Measurements from ENCODE around the gene RNF223.
"Not testable (repeated sequence)": the region's sequence is repeated elsewhere in the genome, so short reads cannot be mapped to it uniquely, and the experiment has no call there.

The RNF223 gene

GRCh38 chr1:1060281-1061000, 13.7 kb downstream of the RNF223 start:
- DNase-seq (ENCODE audit: low read depth), result no peak

- peak; percentile 23 for DNase-seq (ENCODE audit: low read depth)
These were observed 14.4 kb downstream of the RNF223 start for GRCh38 chr1:1059494-1060280.

- no peak for DNase-seq (ENCODE audit: low read depth)
These were observed 15.1 kb downstream of the RNF223 start for GRCh38 chr1:1058921-1059493.

GRCh38 chr1:1058088-1058905, 15.8 kb downstream of the RNF223 start:
- no peak for DNase-seq (ENCODE audit: low read depth)

- DNase-seq (ENCODE audit: low read depth), result not testable (repeated sequence)
These were observed 16.4 kb downstream of the RNF223 start for GRCh38 chr1:1057769-1058087.

GRCh38 chr1:1055841-1056736, 18.0 kb downstream of the RNF223 start:
- DNase-seq (ENCODE audit: low read depth), result no peak

GRCh38 chr1:1054971-1055370, 19.1 kb downstream of the RNF223 start:
- no peak for DNase-seq (ENCODE audit: low read depth)

- DNase-seq (ENCODE audit: low read depth), result no peak
These were observed 19.9 kb downstream of the RNF223 start for GRCh38 chr1:1054099-1054700.

GRCh38 chr1:1053682-1054081, 20.4 kb downstream of the RNF223 start:
- no peak for DNase-seq (ENCODE audit: low read depth)

GRCh38 chr1:1053022-1053421, 21.1 kb downstream of the RNF223 start:
- DNase-seq (ENCODE audit: low read depth), result no peak

- no peak for DNase-seq (ENCODE audit: low read depth)
These were observed 21.9 kb downstream of the RNF223 start for GRCh38 chr1:1052003-1052840.

GRCh38 chr1:1051127-1051810, 22.8 kb downstream of the RNF223 start:
- DNase-seq (ENCODE audit: low read depth), result no peak

GRCh38 chr1:1050577-1051052, 23.5 kb downstream of the RNF223 start:
- DNase-seq (ENCODE audit: low read depth), result no peak

GRCh38 chr1:1049318-1050165, 24.6 kb downstream of the RNF223 start:
- DNase-seq (ENCODE audit: low read depth), result no peak

- no peak for DNase-seq (ENCODE audit: low read depth)
These were observed 25.3 kb downstream of the RNF223 start for GRCh38 chr1:1048765-1049164.

- DNase-seq (ENCODE audit: low read depth), result no peak
These were observed 26.1 kb downstream of the RNF223 start for GRCh38 chr1:1047963-1048362.

- DNase-seq (ENCODE audit: low read depth), result no peak
These were observed 26.7 kb downstream of the RNF223 start for GRCh38 chr1:1047407-1047806.

GRCh38 chr1:1046767-1047166, 27.3 kb downstream of the RNF223 start:
- no peak for DNase-seq (ENCODE audit: low read depth)

Data from HS-5 (cell line).